Measurements from ENCODE around the gene EVI5L.

Gene EVI5L

GRCh38 chr19:7867092-7867844 lies 37.2 kb downstream of the EVI5L start:
- no peak overlapping the region for H3K4me3 ChIP-seq (ENCODE audit: low read length)
- H3K9me3 ChIP-seq (ENCODE audit: control insufficient read depth, low read length): no peaks in the 10 kb centered on the region
- no peaks in the 10 kb centered on the region for H3K36me3 ChIP-seq (ENCODE audit: control insufficient read depth, insufficient read depth, low read length)
- H3K4me1 ChIP-seq (ENCODE audit: control insufficient read depth, insufficient read depth, low read length): peaks cover 46% of the 10 kb centered on the region
- H3K27me3 ChIP-seq (ENCODE audit: control insufficient read depth, insufficient read depth, low read length): peaks cover 32% of the 10 kb centered on the region
- no peak overlapping the region for H3K9ac ChIP-seq (ENCODE audit: low read length)

- Histone ChIP-seq H3K27me3 (ENCODE audit: control insufficient read depth, insufficient read depth, low read length) (peaks cover 41% of the 10 kb centered on the region), H3K36me3 (ENCODE audit: control insufficient read depth, insufficient read depth, low read length) (no peaks in the 10 kb centered on the region), H3K9me3 (ENCODE audit: control insufficient read depth, low read length) (no peaks in the 10 kb centered on the region), H3K4me1 (ENCODE audit: control insufficient read depth, insufficient read depth, low read length) (peaks cover 48% of the 10 kb centered on the region), H3K4me3 (ENCODE audit: low read length) (no peak overlapping the region), H3K9ac (ENCODE audit: low read length) (no peak overlapping the region)
These were observed 38.3 kb downstream of the EVI5L start for GRCh38 chr19:7868326-7868670.

GRCh38 chr19:7868671-7869452 lies 38.8 kb downstream of the EVI5L start:
- Histone ChIP-seq H3K4me3 (ENCODE audit: low read length) (peak overlapping the region; percentile 41), H3K9me3 (ENCODE audit: control insufficient read depth, low read length) (no peaks in the 10 kb centered on the region), H3K36me3 (ENCODE audit: control insufficient read depth, insufficient read depth, low read length) (no peaks in the 10 kb centered on the region), H3K4me1 (ENCODE audit: control insufficient read depth, insufficient read depth, low read length) (peaks cover 48% of the 10 kb centered on the region), H3K27me3 (ENCODE audit: control insufficient read depth, insufficient read depth, low read length) (peaks cover 44% of the 10 kb centered on the region), H3K9ac (ENCODE audit: low read length) (peak overlapping the region; percentile 17)

GRCh38 chr19:7869453-7869909 lies 39.5 kb downstream of the EVI5L start:
- peak overlapping the region; percentile 19 for H3K4me3 ChIP-seq (ENCODE audit: low read length)
- H3K9me3 ChIP-seq (ENCODE audit: control insufficient read depth, low read length): no peaks in the 10 kb centered on the region
- no peaks in the 10 kb centered on the region for H3K36me3 ChIP-seq (ENCODE audit: control insufficient read depth, insufficient read depth, low read length)
- peaks cover 49% of the 10 kb centered on the region for H3K4me1 ChIP-seq (ENCODE audit: control insufficient read depth, insufficient read depth, low read length)
- H3K9ac ChIP-seq (ENCODE audit: low read length): peak overlapping the region; percentile 17
- peaks cover 42% of the 10 kb centered on the region for H3K27me3 ChIP-seq (ENCODE audit: control insufficient read depth, insufficient read depth, low read length)

GRCh38 chr19:7869910-7870511 lies 40.0 kb downstream of the EVI5L start:
- Histone ChIP-seq H3K27me3 (ENCODE audit: control insufficient read depth, insufficient read depth, low read length) (peaks cover 44% of the 10 kb centered on the region), H3K4me1 (ENCODE audit: control insufficient read depth, insufficient read depth, low read length) (peaks cover 49% of the 10 kb centered on the region), H3K9ac (ENCODE audit: low read length) (no peak overlapping the region)

GRCh38 chr19:7870571-7871436 lies 40.8 kb downstream of the EVI5L start:
- no peaks in the 10 kb centered on the region for H3K9me3 ChIP-seq (ENCODE audit: control insufficient read depth, low read length)
- peaks cover 44% of the 10 kb centered on the region for H3K4me1 ChIP-seq (ENCODE audit: control insufficient read depth, insufficient read depth, low read length)
- no peak overlapping the region for H3K4me3 ChIP-seq (ENCODE audit: low read length)
- peaks cover 42% of the 10 kb centered on the region for H3K27me3 ChIP-seq (ENCODE audit: control insufficient read depth, insufficient read depth, low read length)
- H3K9ac ChIP-seq (ENCODE audit: low read length): no peak overlapping the region
- no peaks in the 10 kb centered on the region for H3K36me3 ChIP-seq (ENCODE audit: control insufficient read depth, insufficient read depth, low read length)

More at GRCh38 chr19:7869910-7870511, 40.0 kb downstream of the EVI5L start:
- H3K4me3 ChIP-seq (ENCODE audit: low read length): peak overlapping the region; percentile 19
- no peaks in the 10 kb centered on the region for H3K9me3 ChIP-seq (ENCODE audit: control insufficient read depth, low read length)
- H3K36me3 ChIP-seq (ENCODE audit: control insufficient read depth, insufficient read depth, low read length): no peaks in the 10 kb centered on the region

- no peak overlapping the region for H3K4me3 ChIP-seq (ENCODE audit: low read length)
- no peaks in the 10 kb centered on the region for H3K36me3 ChIP-seq (ENCODE audit: control insufficient read depth, insufficient read depth, low read length)
- H3K27me3 ChIP-seq (ENCODE audit: control insufficient read depth, insufficient read depth, low read length): peaks cover 38% of the 10 kb centered on the region
- peaks cover 44% of the 10 kb centered on the region for H3K4me1 ChIP-seq (ENCODE audit: control insufficient read depth, insufficient read depth, low read length)
- no peak overlapping the region for H3K9ac ChIP-seq (ENCODE audit: low read length)
- H3K9me3 ChIP-seq (ENCODE audit: control insufficient read depth, low read length): no peaks in the 10 kb centered on the region
These were observed 41.7 kb downstream of the EVI5L start for GRCh38 chr19:7871437-7872305.

- no peaks in the 10 kb centered on the region for H3K36me3 ChIP-seq (ENCODE audit: control insufficient read depth, insufficient read depth, low read length)
- H3K4me1 ChIP-seq (ENCODE audit: control insufficient read depth, insufficient read depth, low read length): peaks cover 44% of the 10 kb centered on the region
- peaks cover 31% of the 10 kb centered on the region for H3K27me3 ChIP-seq (ENCODE audit: control insufficient read depth, insufficient read depth, low read length)
- no peak overlapping the region for H3K4me3 ChIP-seq (ENCODE audit: low read length)
- H3K9me3 ChIP-seq (ENCODE audit: control insufficient read depth, low read length): no peaks in the 10 kb centered on the region
- no peak overlapping the region for H3K9ac ChIP-seq (ENCODE audit: low read length)
These were observed 42.5 kb downstream of the EVI5L start for GRCh38 chr19:7872306-7873204.

- Histone ChIP-seq H3K9ac (ENCODE audit: low read length) (no peak overlapping the region), H3K4me3 (ENCODE audit: low read length) (no peak overlapping the region), H3K9me3 (ENCODE audit: control insufficient read depth, low read length) (no peaks in the 10 kb centered on the region), H3K4me1 (ENCODE audit: control insufficient read depth, insufficient read depth, low read length) (peaks cover 40% of the 10 kb centered on the region), H3K36me3 (ENCODE audit: control insufficient read depth, insufficient read depth, low read length) (no peaks in the 10 kb centered on the region), H3K27me3 (ENCODE audit: control insufficient read depth, insufficient read depth, low read length) (peaks cover 31% of the 10 kb centered on the region)
These were observed 43.5 kb downstream of the EVI5L start for GRCh38 chr19:7873304-7874075.
